ENCODE data around the gene NKIRAS1.

The NKIRAS1 gene

GRCh38 chr3:23923786-23924185 lies 7.0 kb upstream of the NKIRAS1 start:
- no peak overlapping the region for H3K4me2 ChIP-seq (ENCODE audit: low read depth, low read length, poor library complexity, severe bottlenecking)
- no peak for TF ChIP-seq CTCF (IDR thresholded peaks at IDR 0.05; ENCODE audit: insufficient read depth, low read length, poor library complexity, severe bottlenecking)
- TF ChIP-seq EZH2phosphoT487 (conservative IDR thresholded peaks at IDR 0.05; ENCODE audit: low read length) = no peak
- no peaks in the 10 kb centered on the region for H3K27me3 ChIP-seq (ENCODE audit: low read length)
- peaks cover 42% of the 10 kb centered on the region for H3F3A ChIP-seq (ENCODE audit: insufficient read depth)
- H3K79me2 ChIP-seq (ENCODE audit: insufficient read depth, low read length) = peaks cover 3% of the 10 kb centered on the region; the same call in 1 of the 2 replicates
- no peak overlapping the region for H3K27ac ChIP-seq (ENCODE audit: low read depth, low read length)
- H3K9me3 ChIP-seq (ENCODE audit: insufficient read depth, low read length) = no peaks in the 10 kb centered on the region
- H4K20me1 ChIP-seq (ENCODE audit: low read depth, low read length) = peaks cover 11% of the 10 kb centered on the region
- no peak overlapping the region for H3K4me3 ChIP-seq (ENCODE audit: insufficient read depth, low read length, poor library complexity, severe bottlenecking)
- no peak overlapping the region for H2AFZ ChIP-seq (ENCODE audit: low read depth, low read length, severe bottlenecking)
- H3K36me3 ChIP-seq (ENCODE audit: low read length) = peaks cover 13% of the 10 kb centered on the region
- no peak overlapping the region for H3K9ac ChIP-seq (ENCODE audit: low read length)
- H3K9me2 ChIP-seq (replicated peaks; ENCODE audit: insufficient read depth, low read length) = no peaks in the 10 kb centered on the region

- Histone ChIP-seq H3F3A (ENCODE audit: insufficient read depth) (peaks cover 56% of the 10 kb centered on the region), H3K9me3 (ENCODE audit: insufficient read depth, low read length) (no peaks in the 10 kb centered on the region), H3K9ac (ENCODE audit: low read length) (no peak overlapping the region), H3K4me3 (ENCODE audit: insufficient read depth, low read length, poor library complexity, severe bottlenecking) (no peak overlapping the region), H4K20me1 (ENCODE audit: low read depth, low read length) (peaks cover 21% of the 10 kb centered on the region), H3K79me2 (ENCODE audit: insufficient read depth, low read length) (peaks cover 22% of the 10 kb centered on the region), H3K27ac (ENCODE audit: low read depth, low read length) (peak overlapping the region; percentile 5; the same call in 1 of the 2 replicates), H3K9me2 (replicated peaks; ENCODE audit: insufficient read depth, low read length) (no peaks in the 10 kb centered on the region), H3K4me2 (ENCODE audit: low read depth, low read length, poor library complexity, severe bottlenecking) (no peak overlapping the region), H3K27me3 (ENCODE audit: low read length) (no peaks in the 10 kb centered on the region), H2AFZ (ENCODE audit: low read depth, low read length, severe bottlenecking) (no peak overlapping the region), H3K36me3 (ENCODE audit: low read length) (peaks cover 26% of the 10 kb centered on the region)
- TF ChIP-seq CTCF (IDR thresholded peaks at IDR 0.05; ENCODE audit: insufficient read depth, low read length, poor library complexity, severe bottlenecking) (no peak), EZH2phosphoT487 (conservative IDR thresholded peaks at IDR 0.05; ENCODE audit: low read length) (no peak)
Measured at GRCh38 chr3:23921052-23921511, 4.3 kb upstream of the NKIRAS1 start.

GRCh38 chr3:23920151-23920655 lies 3.4 kb upstream of the NKIRAS1 start:
- Histone ChIP-seq H3K36me3 (ENCODE audit: low read length) (peaks cover 26% of the 10 kb centered on the region), H3K9me2 (replicated peaks; ENCODE audit: insufficient read depth, low read length) (no peaks in the 10 kb centered on the region), H3K9me3 (ENCODE audit: insufficient read depth, low read length) (no peaks in the 10 kb centered on the region), H4K20me1 (ENCODE audit: low read depth, low read length) (peaks cover 21% of the 10 kb centered on the region), H3K9ac (ENCODE audit: low read length) (no peak overlapping the region), H2AFZ (ENCODE audit: low read depth, low read length, severe bottlenecking) (no peak overlapping the region), H3K27ac (ENCODE audit: low read depth, low read length) (peak overlapping the region; percentile 46), H3K27me3 (ENCODE audit: low read length) (no peaks in the 10 kb centered on the region), H3K79me2 (ENCODE audit: insufficient read depth, low read length) (peaks cover 22% of the 10 kb centered on the region), H3F3A (ENCODE audit: insufficient read depth) (peaks cover 56% of the 10 kb centered on the region), H3K4me3 (ENCODE audit: insufficient read depth, low read length, poor library complexity, severe bottlenecking) (no peak overlapping the region), H3K4me2 (ENCODE audit: low read depth, low read length, poor library complexity, severe bottlenecking) (peak overlapping the region; percentile 32)
- no peak for TF ChIP-seq CTCF (IDR thresholded peaks at IDR 0.05; ENCODE audit: insufficient read depth, low read length, poor library complexity, severe bottlenecking)
- TF ChIP-seq EZH2phosphoT487 (conservative IDR thresholded peaks at IDR 0.05; ENCODE audit: low read length) = no peak
